GM19455 (cell line): Measurements from ENCODE around the gene RACGAP1.

Experiments
- ATAC-seq: cut with Tn5 transposase; IDR thresholded peaks from one replicate; pipeline ENCODE4 v1.9.1; 2021; ENCODE audit not compliant: unreplicated experiment

The RACGAP1 gene

GRCh38 chr12:50025187-50026059 is at the start of gene RACGAP1:
Gene RACGAP1, minus strand, starts transcription at chr12:50025494. Its CDS starts 8,779 bp downstream, at chr12:50016715.
- ATAC-seq = peak; percentile 98

GRCh38 chr12:50073712-50074111 is 48.4 kb upstream of the RACGAP1 start:
- no peak for ATAC-seq

- ATAC-seq = no peak
Measured at GRCh38 chr12:50073206-50073605, 47.9 kb upstream of the RACGAP1 start.

- ATAC-seq = no peak
Measured at GRCh38 chr12:50072198-50072907, 47.1 kb upstream of the RACGAP1 start.

GRCh38 chr12:50070314-50071060 is 45.2 kb upstream of the RACGAP1 start:
- ATAC-seq = no peak

- no peak for ATAC-seq
Measured at GRCh38 chr12:50069539-50069938, 44.2 kb upstream of the RACGAP1 start.

- no peak for ATAC-seq
Measured at GRCh38 chr12:50069069-50069468, 43.8 kb upstream of the RACGAP1 start.

- ATAC-seq = no peak
Measured at GRCh38 chr12:50066402-50066801, 41.1 kb upstream of the RACGAP1 start.

GRCh38 chr12:50065726-50066310 is 40.5 kb upstream of the RACGAP1 start:
- no peak for ATAC-seq

GRCh38 chr12:50062728-50063460 is 37.6 kb upstream of the RACGAP1 start:
- no peak for ATAC-seq

- ATAC-seq = no peak
Measured at GRCh38 chr12:50061946-50062686, 36.8 kb upstream of the RACGAP1 start.

GRCh38 chr12:50061171-50061570 is 35.9 kb upstream of the RACGAP1 start:
- ATAC-seq = no peak

- no peak for ATAC-seq
Measured at GRCh38 chr12:50060120-50060468, 34.8 kb upstream of the RACGAP1 start.

- no peak for ATAC-seq
Measured at GRCh38 chr12:50059440-50060119, 34.3 kb upstream of the RACGAP1 start.

GRCh38 chr12:50058743-50059312 is 33.5 kb upstream of the RACGAP1 start:
- no peak for ATAC-seq

- ATAC-seq = no peak
Measured at GRCh38 chr12:50057896-50058670, 32.8 kb upstream of the RACGAP1 start.

GRCh38 chr12:50057000-50057841 is 31.9 kb upstream of the RACGAP1 start, which contains the start of gene ASIC1:
Gene ASIC1, plus strand, starts transcription at chr12:50057596. Its CDS starts 1,171 bp downstream, at chr12:50058767.
- no peak for ATAC-seq
